ENCODE measurements around the gene CCNB1.
"Not testable (repeated sequence)": the region's sequence is repeated elsewhere in the genome, so short reads cannot be mapped to it uniquely, and the experiment has no call there.

Gene CCNB1
- 5.3 reads per million, percentile 20 among the genes with 10 or more reads in this experiment for total RNA-seq

- DNase-seq: peak; percentile 97
These were observed at the start of gene CCNB1 for GRCh38 chr5:69166686-69167492. Gene CCNB1 (plus strand): TSS chr5:69167150. CDS start chr5:69167263, 113 bp downstream.

- DNase-seq: no peak
These were observed 37.5 kb upstream of the CCNB1 start for GRCh38 chr5:69129413-69129812.

- no peak for DNase-seq
These were observed 36.7 kb upstream of the CCNB1 start for GRCh38 chr5:69130241-69130640.

GRCh38 chr5:69131304-69131703, 35.6 kb upstream of the CCNB1 start:
- no peak for DNase-seq

GRCh38 chr5:69134126-69134525, 32.8 kb upstream of the CCNB1 start:
- no peak for DNase-seq

- DNase-seq: no peak
These were observed 30.7 kb upstream of the CCNB1 start for GRCh38 chr5:69136293-69136692.

- not testable (repeated sequence) for DNase-seq
These were observed 29.7 kb upstream of the CCNB1 start for GRCh38 chr5:69137208-69137607.

- no peak for DNase-seq
These were observed 29.1 kb upstream of the CCNB1 start for GRCh38 chr5:69137807-69138206.

- DNase-seq: no peak
These were observed 28.2 kb upstream of the CCNB1 start for GRCh38 chr5:69138766-69139165.

- not testable (repeated sequence) for DNase-seq
These were observed 26.7 kb upstream of the CCNB1 start for GRCh38 chr5:69140239-69140638.

- no peak for DNase-seq
These were observed 26.1 kb upstream of the CCNB1 start for GRCh38 chr5:69140827-69141226.

- not testable (repeated sequence) for DNase-seq
These were observed 18.4 kb upstream of the CCNB1 start for GRCh38 chr5:69148576-69148975.

GRCh38 chr5:69148981-69149675, 17.8 kb upstream of the CCNB1 start:
- no peak for DNase-seq

GRCh38 chr5:69149676-69150010, 17.3 kb upstream of the CCNB1 start:
- no peak for DNase-seq

GRCh38 chr5:69152731-69153130, 14.2 kb upstream of the CCNB1 start:
- no peak for DNase-seq

- DNase-seq: no peak
These were observed 10.5 kb upstream of the CCNB1 start for GRCh38 chr5:69156456-69156855.

- DNase-seq: no peak
These were observed 8.9 kb upstream of the CCNB1 start for GRCh38 chr5:69158039-69158438.

GRCh38 chr5:69160651-69161050, 6.3 kb upstream of the CCNB1 start:
- DNase-seq: no peak

- DNase-seq: no peak
These were observed 524 bp downstream of the CCNB1 start for GRCh38 chr5:69167493-69167855.

GRCh38 chr5:69167929-69168328, 979 bp downstream of the CCNB1 start:
- DNase-seq: no peak

GRCh38 chr5:69170495-69170894, 3.5 kb downstream of the CCNB1 start:
- no peak for DNase-seq

GRCh38 chr5:69170969-69171368, 4.0 kb downstream of the CCNB1 start:
- DNase-seq: no peak

- not testable (repeated sequence) for DNase-seq
These were observed 14.8 kb downstream of the CCNB1 start for GRCh38 chr5:69181659-69182293.

- no peak for DNase-seq
These were observed 17.7 kb downstream of the CCNB1 start for GRCh38 chr5:69184621-69185020.
